Activated CD8-positive, alpha-beta memory T cell treated with anti-CD3 and anti-CD28 coated beads, Interleukin-2, amount 50 U/mL, for 1 hour (primary cell): Measurements from ENCODE around the gene YTHDF2.
A peak's percentile ranks its signal among the peaks of the same experiment; 100 is the strongest.
"Not testable (repeated sequence)": the region's sequence is repeated elsewhere in the genome, so short reads cannot be mapped to it uniquely, and the experiment has no call there.

ENCODE experiments used
- DNase-seq: peaks from one replicate; pipeline ENCODE4 v3.0.0-alpha.2; 2020; ENCODE audit errors: extremely low read depth

Gene YTHDF2

GRCh38 chr1:28759257-28759656, 22.5 kb downstream of the YTHDF2 start:
- no peak for DNase-seq

GRCh38 chr1:28761189-28761588, 24.4 kb downstream of the YTHDF2 start:
- no peak for DNase-seq

GRCh38 chr1:28766532-28767183, 29.9 kb downstream of the YTHDF2 start:
- no peak for DNase-seq

- no peak for DNase-seq
Observed at GRCh38 chr1:28770601-28771165, 33.9 kb downstream of the YTHDF2 start.

GRCh38 chr1:28771921-28772320, 35.2 kb downstream of the YTHDF2 start:
- not testable (repeated sequence) for DNase-seq

GRCh38 chr1:28773105-28773504, 36.4 kb downstream of the YTHDF2 start:
- no peak for DNase-seq

GRCh38 chr1:28775121-28775942, 38.6 kb downstream of the YTHDF2 start:
- DNase-seq: peak; percentile 26

- no peak for DNase-seq
Observed at GRCh38 chr1:28776341-28776740, 39.6 kb downstream of the YTHDF2 start.

GRCh38 chr1:28778021-28778420, 41.3 kb downstream of the YTHDF2 start:
- no peak for DNase-seq

- no peak for DNase-seq
Observed at GRCh38 chr1:28779751-28780408, 43.1 kb downstream of the YTHDF2 start.

GRCh38 chr1:28781305-28781704, 44.6 kb downstream of the YTHDF2 start:
- DNase-seq: no peak

- no peak for DNase-seq
Observed at GRCh38 chr1:28782011-28782410, 45.3 kb downstream of the YTHDF2 start.

GRCh38 chr1:28783363-28783762, 46.6 kb downstream of the YTHDF2 start:
- no peak for DNase-seq

GRCh38 chr1:28789412-28789811, 52.7 kb downstream of the YTHDF2 start:
- no peak for DNase-seq

- DNase-seq: no peak
Observed at GRCh38 chr1:28789816-28790215, 53.1 kb downstream of the YTHDF2 start.

- DNase-seq: no peak
Observed at GRCh38 chr1:28790377-28791035, 53.8 kb downstream of the YTHDF2 start.

- DNase-seq: not testable (repeated sequence)
Observed at GRCh38 chr1:28791929-28792328, 55.2 kb downstream of the YTHDF2 start.

GRCh38 chr1:28792644-28793121, 55.9 kb downstream of the YTHDF2 start:
- no peak for DNase-seq

GRCh38 chr1:28794582-28794981, 57.8 kb downstream of the YTHDF2 start:
- DNase-seq: not testable (repeated sequence)

- DNase-seq: no peak
Observed at GRCh38 chr1:28796352-28797211, 59.8 kb downstream of the YTHDF2 start.

GRCh38 chr1:28800324-28800723, 63.6 kb downstream of the YTHDF2 start:
- DNase-seq: no peak
